ENCODE data around the gene UBB.

DNA sequence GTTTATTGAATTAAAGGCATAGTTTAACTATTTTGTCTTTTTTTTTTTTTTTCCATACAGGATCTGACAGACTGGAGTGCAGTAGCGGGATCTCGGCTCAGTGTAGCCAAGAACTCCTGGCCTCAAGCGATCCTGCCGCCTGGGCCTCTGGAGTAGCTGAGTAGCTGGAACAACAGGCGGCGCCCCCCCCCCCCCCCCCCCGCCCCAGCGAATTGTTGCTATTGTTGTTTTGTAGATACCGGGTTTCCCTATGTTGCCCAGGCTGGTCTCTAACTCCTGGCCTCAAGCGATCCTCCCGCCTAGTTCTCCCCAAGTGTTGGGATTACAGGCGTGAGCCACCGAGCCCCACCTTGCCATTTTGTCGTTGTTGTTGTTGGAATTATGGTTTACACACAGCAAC is 26.3 kb upstream of the UBB start:
- TF ChIP-seq CTCF (IDR thresholded peaks at IDR 0.05): no peak
- TF ChIP-seq POLR2AphosphoS5 (IDR thresholded peaks at IDR 0.05): no peak
- no peak for TF ChIP-seq POLR2A (IDR thresholded peaks at IDR 0.05)
- no peak for TF ChIP-seq EP300 (IDR thresholded peaks at IDR 0.05)
